ENCODE measurements around the gene SMURF1.

The SMURF1 gene

GRCh38 chr7:99141334-99141733, 2.6 kb downstream of the SMURF1 start:
- DNase-seq = no peak

GRCh38 chr7:99140813-99141212, 3.1 kb downstream of the SMURF1 start:
- no peak for DNase-seq

GRCh38 chr7:99139036-99139435, 4.9 kb downstream of the SMURF1 start:
- no peak for DNase-seq

GRCh38 chr7:99137411-99138180, 6.3 kb downstream of the SMURF1 start:
- no peak for DNase-seq

GRCh38 chr7:99135938-99136337, 8.0 kb downstream of the SMURF1 start:
- DNase-seq = no peak

GRCh38 chr7:99133766-99134564, 9.9 kb downstream of the SMURF1 start:
- DNase-seq = no peak

- no peak for DNase-seq
Measured at GRCh38 chr7:99132595-99133321, 11.2 kb downstream of the SMURF1 start.

- DNase-seq = no peak
Measured at GRCh38 chr7:99131290-99131689, 12.6 kb downstream of the SMURF1 start.

GRCh38 chr7:99129536-99129935, 14.4 kb downstream of the SMURF1 start:
- DNase-seq = no peak

- no peak for DNase-seq
Measured at GRCh38 chr7:99129001-99129400, 14.9 kb downstream of the SMURF1 start.

- no peak for DNase-seq
Measured at GRCh38 chr7:99128076-99128950, 15.6 kb downstream of the SMURF1 start.

GRCh38 chr7:99127636-99128035, 16.3 kb downstream of the SMURF1 start:
- no peak for DNase-seq

GRCh38 chr7:99126921-99127553, 16.9 kb downstream of the SMURF1 start:
- DNase-seq = no peak

GRCh38 chr7:99125505-99125865, 18.4 kb downstream of the SMURF1 start:
- DNase-seq = no peak

- DNase-seq = no peak
Measured at GRCh38 chr7:99124751-99125504, 19.0 kb downstream of the SMURF1 start.

- DNase-seq = no peak
Measured at GRCh38 chr7:99124236-99124635, 19.7 kb downstream of the SMURF1 start.

GRCh38 chr7:99123571-99124033, 20.3 kb downstream of the SMURF1 start:
- DNase-seq = no peak

GRCh38 chr7:99122762-99123161, 21.1 kb downstream of the SMURF1 start:
- no peak for DNase-seq

GRCh38 chr7:99121496-99122021, 22.3 kb downstream of the SMURF1 start:
- no peak for DNase-seq

GRCh38 chr7:99120916-99121315, 23.0 kb downstream of the SMURF1 start:
- DNase-seq = no peak

GRCh38 chr7:99120501-99120900, 23.4 kb downstream of the SMURF1 start:
- DNase-seq = no peak

Measured in NCI-H1930 (cell line).